ENCODE data around the gene TCF3. TPM values are rescaled to one million over a fixed set of nuclear protein-coding genes. Genes with fewer than 3 reads are reported as not detected.

The TCF3 gene
- total and polyA plus RNA-seq, 4 donors: 36.9 to 58.1 (median 45.2) TPM

DNA sequence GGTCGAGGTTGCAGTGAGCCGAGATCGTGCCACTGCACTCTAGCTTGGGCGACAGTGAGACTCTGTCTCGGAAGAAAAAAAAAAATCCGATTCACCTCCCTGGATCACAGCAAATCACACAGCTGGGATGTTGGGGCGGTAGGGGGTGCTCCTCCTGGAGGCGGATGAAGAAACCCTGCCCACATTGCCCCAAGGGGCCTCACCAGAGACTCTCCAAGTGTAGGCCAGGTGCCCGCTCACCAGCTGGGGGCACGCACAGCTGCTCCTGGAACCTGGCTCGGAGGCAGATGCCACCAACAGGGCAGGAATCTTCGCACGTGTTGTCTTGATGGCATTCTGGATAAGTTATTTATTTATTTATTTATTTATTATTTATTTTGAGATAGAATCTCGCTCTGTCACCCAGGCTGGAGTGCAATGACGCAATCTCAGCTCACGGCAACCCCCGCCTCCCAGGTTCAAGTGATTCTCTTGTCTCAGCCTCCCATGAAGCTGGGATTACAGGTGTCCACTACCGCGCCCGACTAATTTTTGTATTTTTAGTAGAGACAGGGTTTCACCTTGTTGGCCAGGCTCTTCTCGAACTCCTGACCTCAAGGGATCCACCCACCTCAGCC lies 50.2 kb downstream of the TCF3 start:
- Histone ChIP-seq H3K27ac (ENCODE audit: low read depth in 1 of 2, low read length in 1 of 2) (no peak overlapping the region), H3K9me3 (ENCODE audit: control insufficient read depth in 4 of 4, insufficient read depth in 3 of 4, low read length in 3 of 4) (no peaks in the 10 kb centered on the region), H3K9ac (ENCODE audit: insufficient read depth in 1 of 2, low read length in 2 of 2) (no peak overlapping the region), H3K36me3 (ENCODE audit: control insufficient read depth in 4 of 4, insufficient read depth in 4 of 4, low read length in 4 of 4) (peaks cover 7 to 34% (median 12%) of the 10 kb centered on the region in 4 donors), H3K4me3 (no peak overlapping the region), H3K4me1 (ENCODE audit: control insufficient read depth in 5 of 5, insufficient read depth in 5 of 5, low read length in 5 of 5) (peaks cover 0 to 16% (median 5%) of the 10 kb centered on the region in 5 donors), H3K27me3 (ENCODE audit: control insufficient read depth in 3 of 3, insufficient read depth in 3 of 3, low read length in 2 of 3) (no peaks in the 10 kb centered on the region)
- ATAC-seq (ENCODE audit: insufficient read depth, low FRiP score) (no peak), DNase-seq (no peak)
- TF ChIP-seq, protein P1, sequence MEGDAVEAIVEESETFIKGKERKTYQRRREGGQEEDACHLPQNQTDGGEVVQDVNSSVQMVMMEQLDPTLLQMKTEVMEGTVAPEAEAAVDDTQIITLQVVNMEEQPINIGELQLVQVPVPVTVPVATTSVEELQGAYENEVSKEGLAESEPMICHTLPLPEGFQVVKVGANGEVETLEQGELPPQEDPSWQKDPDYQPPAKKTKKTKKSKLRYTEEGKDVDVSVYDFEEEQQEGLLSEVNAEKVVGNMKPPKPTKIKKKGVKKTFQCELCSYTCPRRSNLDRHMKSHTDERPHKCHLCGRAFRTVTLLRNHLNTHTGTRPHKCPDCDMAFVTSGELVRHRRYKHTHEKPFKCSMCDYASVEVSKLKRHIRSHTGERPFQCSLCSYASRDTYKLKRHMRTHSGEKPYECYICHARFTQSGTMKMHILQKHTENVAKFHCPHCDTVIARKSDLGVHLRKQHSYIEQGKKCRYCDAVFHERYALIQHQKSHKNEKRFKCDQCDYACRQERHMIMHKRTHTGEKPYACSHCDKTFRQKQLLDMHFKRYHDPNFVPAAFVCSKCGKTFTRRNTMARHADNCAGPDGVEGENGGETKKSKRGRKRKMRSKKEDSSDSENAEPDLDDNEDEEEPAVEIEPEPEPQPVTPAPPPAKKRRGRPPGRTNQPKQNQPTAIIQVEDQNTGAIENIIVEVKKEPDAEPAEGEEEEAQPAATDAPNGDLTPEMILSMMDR (IDR thresholded peaks at IDR 0.05; ENCODE audit: control extremely low read depth, extremely low read depth): no peak
- 92 to 94% methylated on average over 21 of the region's 21 CpGs for WGBS, 2 donors

DNA sequence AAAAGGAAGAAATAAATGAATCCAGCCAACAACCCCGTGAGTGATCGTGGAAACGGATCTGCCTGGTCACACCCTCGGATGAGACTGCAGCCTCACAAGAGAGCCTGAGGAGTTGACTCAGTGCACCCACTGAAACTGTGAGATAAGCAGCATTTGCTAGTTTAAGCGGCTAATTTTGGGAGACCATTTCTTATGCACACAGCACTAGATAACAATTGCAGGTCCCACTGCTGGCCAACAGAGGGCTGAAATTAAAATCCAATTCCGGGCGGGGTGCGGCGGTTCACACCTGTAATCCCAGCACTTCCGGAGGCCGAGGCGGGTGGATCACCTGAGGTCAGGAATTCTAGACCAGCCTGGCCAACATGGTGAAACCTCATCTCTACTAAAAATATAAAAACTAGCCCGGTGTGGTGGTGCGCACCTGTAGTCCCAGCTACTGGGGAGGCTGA lies 50.8 kb downstream of the TCF3 start:
- DNase-seq (no peak), ATAC-seq (ENCODE audit: insufficient read depth, low FRiP score) (no peak)
- H3K4me3 ChIP-seq: no peak overlapping the region
- TF ChIP-seq, protein P1 (IDR thresholded peaks at IDR 0.05; ENCODE audit: control extremely low read depth, extremely low read depth): no peak
- H3K27ac ChIP-seq (ENCODE audit: low read depth in 1 of 2, low read length in 1 of 2): no peak overlapping the region
- H3K9ac ChIP-seq (ENCODE audit: insufficient read depth in 1 of 2, low read length in 2 of 2): no peak overlapping the region
- peaks cover 0 to 16% (median 5%) of the 10 kb centered on the region in 5 donors for H3K4me1 ChIP-seq (ENCODE audit: control insufficient read depth in 5 of 5, insufficient read depth in 5 of 5, low read length in 5 of 5)
- 94% methylated on average over 14 of the region's 14 CpGs for WGBS, 2 donors
- H3K27me3 ChIP-seq (ENCODE audit: control insufficient read depth in 3 of 3, insufficient read depth in 3 of 3, low read length in 2 of 3): no peaks in the 10 kb centered on the region
- peaks cover 10 to 35% (median 15%) of the 10 kb centered on the region in 4 donors for H3K36me3 ChIP-seq (ENCODE audit: control insufficient read depth in 4 of 4, insufficient read depth in 4 of 4, low read length in 4 of 4)
- H3K9me3 ChIP-seq (ENCODE audit: control insufficient read depth in 4 of 4, insufficient read depth in 3 of 4, low read length in 3 of 4): no peaks in the 10 kb centered on the region

DNA sequence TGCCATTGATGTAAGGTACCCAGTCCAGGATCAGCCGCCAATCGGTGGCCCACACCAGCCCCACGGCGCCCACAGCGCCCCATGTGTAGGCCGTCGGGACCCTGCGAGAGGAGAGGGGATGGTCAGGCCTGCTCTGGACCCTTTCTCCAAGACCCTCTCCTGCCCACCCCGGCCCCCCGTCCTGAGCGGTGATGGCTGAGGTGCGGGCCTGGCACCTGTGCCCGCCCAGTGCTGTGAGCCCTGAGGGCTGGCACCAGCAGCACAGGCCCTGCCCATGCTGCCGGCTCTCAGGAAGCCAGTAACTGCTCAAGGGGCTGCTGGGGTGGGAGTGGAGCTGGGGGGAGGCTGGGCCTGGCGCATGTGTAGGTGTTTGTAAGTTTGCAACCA lies 53.0 kb downstream of the TCF3 start:
- Histone ChIP-seq H3K9ac (ENCODE audit: insufficient read depth in 1 of 2, low read length in 2 of 2) (no peak overlapping the region), H3K4me1 (ENCODE audit: control insufficient read depth in 5 of 5, insufficient read depth in 5 of 5, low read length in 5 of 5) (peaks cover 0 to 13% (median 0%) of the 10 kb centered on the region in 5 donors), H3K27me3 (ENCODE audit: control insufficient read depth in 3 of 3, insufficient read depth in 3 of 3, low read length in 2 of 3) (no peaks in the 10 kb centered on the region), H3K9me3 (ENCODE audit: control insufficient read depth in 4 of 4, insufficient read depth in 3 of 4, low read length in 3 of 4) (no peaks in the 10 kb centered on the region), H3K27ac (ENCODE audit: low read depth in 1 of 2, low read length in 1 of 2) (no peak overlapping the region), H3K36me3 (ENCODE audit: control insufficient read depth in 4 of 4, insufficient read depth in 4 of 4, low read length in 4 of 4) (peaks cover 10 to 35% (median 16%) of the 10 kb centered on the region in 4 donors), H3K4me3 (no peak overlapping the region)
- 95 to 97% methylated on average over 15 of the region's 15 CpGs for WGBS, 2 donors
- ATAC-seq (ENCODE audit: insufficient read depth, low FRiP score) (no peak), DNase-seq (no peak)
- TF ChIP-seq, protein P1 (IDR thresholded peaks at IDR 0.05; ENCODE audit: control extremely low read depth, extremely low read depth): no peak
